Amniotic stem cell (primary cell): Measurements from ENCODE around the gene SDE2.
"Not testable (repeated sequence)": the region's sequence is repeated elsewhere in the genome, so short reads cannot be mapped to it uniquely, and the experiment has no call there.

Source experiments
- DNase-seq: peaks from one replicate; lab custom pipeline; 2025; lab: John Stamatoyannopoulos, UW

SDE2 gene

GRCh38 chr1:226006686-226007085 lies 7.5 kb upstream of the SDE2 start:
- no peak for DNase-seq

GRCh38 chr1:226004396-226004795 lies 5.3 kb upstream of the SDE2 start:
- DNase-seq: no peak

- DNase-seq: no peak
Observed at GRCh38 chr1:226003502-226004170, 4.5 kb upstream of the SDE2 start.

- no peak for DNase-seq
Observed at GRCh38 chr1:226002667-226003501, 3.7 kb upstream of the SDE2 start.

- DNase-seq: no peak
Observed at GRCh38 chr1:226001963-226002666, 3.0 kb upstream of the SDE2 start.

GRCh38 chr1:226001088-226001487 lies 1.9 kb upstream of the SDE2 start:
- no peak for DNase-seq

- DNase-seq: not testable (repeated sequence)
Observed at GRCh38 chr1:226000493-226001081, 1.4 kb upstream of the SDE2 start.

GRCh38 chr1:225999912-226000337 lies 782 bp upstream of the SDE2 start:
- no peak for DNase-seq

GRCh38 chr1:225998560-225999226 lies 450 bp downstream of the SDE2 start:
- peak; percentile 0 for DNase-seq

GRCh38 chr1:225996946-225997545 lies 2.1 kb downstream of the SDE2 start:
- DNase-seq: no peak

- DNase-seq: no peak
Observed at GRCh38 chr1:225995919-225996864, 3.0 kb downstream of the SDE2 start.

GRCh38 chr1:225990705-225991464 lies 8.3 kb downstream of the SDE2 start:
- no peak for DNase-seq

- peak; percentile 43 for DNase-seq
Observed at GRCh38 chr1:225987491-225988316, 11.4 kb downstream of the SDE2 start.

GRCh38 chr1:225981714-225982113 lies 17.4 kb downstream of the SDE2 start:
- no peak for DNase-seq

- no peak for DNase-seq
Observed at GRCh38 chr1:225980005-225980836, 18.9 kb downstream of the SDE2 start.

- DNase-seq: no peak
Observed at GRCh38 chr1:225979421-225979820, 19.7 kb downstream of the SDE2 start.

GRCh38 chr1:225977937-225978748 lies 21.0 kb downstream of the SDE2 start:
- no peak for DNase-seq
